Bronchus fibroblast of lung (primary cell): ENCODE results near the gene ZNF205. TPM values are rescaled to one million over a fixed set of nuclear protein-coding genes. Genes with fewer than 3 reads are reported as not detected.

ENCODE experiments used
- total RNA-seq: library from RNA; depleted of rRNA; stranded (reverse); fragments of >200 nt; gene quantifications from 2 replicates; pipeline ENCODE4 v1.2.3, GENCODE V29; 2015

ZNF205 gene
- total RNA-seq = 13.8 and 14.6 TPM in 2 replicates

GRCh38 chr16:3112058-3112880, at the start of gene ZNF205:
Gene ZNF205 (plus strand): TSS chr16:3112586. CDS start chr16:3113431, 845 bp downstream.

GRCh38 chr16:3065069-3065741, 47.2 kb upstream of the ZNF205 start, which contains the start of gene IL32:
Gene IL32 (plus strand): TSS chr16:3065640. CDS start chr16:3065812, 172 bp downstream.

GRCh38 chr16:3098459-3099394, 13.7 kb upstream of the ZNF205 start, which contains the start of gene ZSCAN10:
Gene ZSCAN10 (minus strand): TSS chr16:3099294. CDS start chr16:3092937, 6,357 bp downstream.

GRCh38 chr16:3134338-3135125, 22.1 kb downstream of the ZNF205 start, which contains the start of gene ZNF213:
Gene ZNF213 (plus strand): TSS chr16:3135029. CDS start chr16:3137281, 2,252 bp downstream.

Other genes with a start within 250 kb of the ZNF205 start
- gene FLYWCH2, start 229.4 kb upstream of the ZNF205 start, total RNA-seq = 72.8 and 91.0 TPM in 2 replicates
- 34.6 and 35.1 TPM in 2 replicates for gene FLYWCH1, start 200.7 kb upstream of the ZNF205 start, total RNA-seq
- 0.15 TPM in 1 of 2 replicates, not detected in the other for gene KREMEN2, start 148.3 kb upstream of the ZNF205 start, total RNA-seq
- 19.6 and 24.9 TPM in 2 replicates for gene PAQR4, start 143.2 kb upstream of the ZNF205 start, total RNA-seq
- 47.6 and 51.1 TPM in 2 replicates for gene PKMYT1, start 132.1 kb upstream of the ZNF205 start, total RNA-seq
- not detected in 2 replicates for gene CLDN9, start 99.7 kb upstream of the ZNF205 start, total RNA-seq
- 0.15 and 0.17 TPM in 2 replicates for gene CLDN6, start 94.4 kb upstream of the ZNF205 start, total RNA-seq
- gene TNFRSF12A, start 92.2 kb upstream of the ZNF205 start, total RNA-seq = 376 and 378 TPM in 2 replicates
- gene HCFC1R1, start 88.6 kb upstream of the ZNF205 start, total RNA-seq = 59.5 and 72.5 TPM in 2 replicates
- 39.4 and 46.1 TPM in 2 replicates for gene THOC6, start 88.6 kb upstream of the ZNF205 start, total RNA-seq
- gene BICDL2, start 75.6 kb upstream of the ZNF205 start, total RNA-seq = not detected in 2 replicates
- gene MMP25, start 66.0 kb upstream of the ZNF205 start, total RNA-seq = under 0.01 TPM in 2 replicates
- gene IL32, start 46.9 kb upstream of the ZNF205 start, total RNA-seq = 24.1 and 25.2 TPM in 2 replicates
- gene ZSCAN10, start 13.3 kb upstream of the ZNF205 start, total RNA-seq = not detected in 2 replicates
- gene ZNF213, start 22.4 kb downstream of the ZNF205 start, total RNA-seq = 4.2 TPM in 2 replicates
- not detected in 2 replicates for gene OR1F1, start 75.6 kb downstream of the ZNF205 start, total RNA-seq
- gene ZNF200, start 122.6 kb downstream of the ZNF205 start, total RNA-seq = 3.4 and 4.0 TPM in 2 replicates
- gene MEFV, start 144.0 kb downstream of the ZNF205 start, total RNA-seq = not detected in 2 replicates
- gene ZNF263, start 170.9 kb downstream of the ZNF205 start, total RNA-seq = 18.3 and 19.7 TPM in 2 replicates
- gene TIGD7, start 192.8 kb downstream of the ZNF205 start, total RNA-seq = 2.5 and 2.7 TPM in 2 replicates
- gene ZNF75A, start 192.9 kb downstream of the ZNF205 start, total RNA-seq = 11.6 and 12.5 TPM in 2 replicates
- not detected in 2 replicates for gene OR2C1, start 243.3 kb downstream of the ZNF205 start, total RNA-seq